HCT116 (cell line): ENCODE measurements around the gene POLA1. TPM values are rescaled to one million over a fixed set of nuclear protein-coding genes. Genes with fewer than 3 reads are reported as not detected.

Source experiments
- ATAC-seq: fragments of 200-7000 bp; cut with Tn5 transposase; 2 replicates; pipeline ENCODE4 v1.9.1; 2020; ENCODE audit warnings: mild to moderate bottlenecking, moderate library complexity
- BruUV-seq: library from RNA; stranded (reverse); fragments of 400-500 nt; replicated peaks from 2 replicates; lab custom pipeline; 2021; lab: Mats Ljungman, UMichigan
- CTCF ChIA-PET: fragments of 300-600 bp; sonication (Branson Sonifier 250); formaldehyde crosslinking; loops from one replicate; lab custom pipeline; 2021; ENCODE audit warnings: antibody characterized with exemption; lab: Charles Lee
- POLR2A ChIA-PET: fragments of 300-600, 350-600 bp; sonication (Branson Sonifier 250); formaldehyde crosslinking; loops from one replicate; lab custom pipeline; 2021; ENCODE audit warnings: antibody characterized with exemption; lab: Charles Lee
- RAD21 ChIA-PET, 2 experiments: fragments of 300-600 bp; sonication (Branson Sonifier 250); formaldehyde crosslinking; loops; one replicate each; lab custom pipeline; 2023; ENCODE audit warnings: low total read pairs in 2 of 2; ENCODE audit not compliant: uncharacterized antibody in 2 of 2, unreplicated experiment in 2 of 2, low non-redundant PET in 1 of 2; lab: Charles Lee
- DNase-seq: peaks from one replicate; pipeline ENCODE4 v3.0.0-alpha.2; 2010; ENCODE audit warnings: low read depth, low spot score
- H2AFZ ChIP-seq: fragments of 200-600 bp; shearing (Covaris generic), sonication (generic); 2 replicates; pipeline ENCODE4 v1.6.1; 2017; ENCODE audit warnings: low read depth, mixed run types, mixed read lengths, antibody characterized with exemption, low read length; ENCODE audit not compliant: poor library complexity, severe bottlenecking
- H3K27ac ChIP-seq: 2 replicates; pipeline ENCODE4 v1.5.1; 2012; ENCODE audit warnings: low read depth, low read length
- H3K27me3 ChIP-seq: fragments of 200-600 bp; sonication (generic); 2 replicates; pipeline ENCODE4 v1.6.1; 2016; ENCODE audit warnings: mixed run types, low read length, mixed read lengths; ENCODE audit not compliant: insufficient read depth
- H3K36me3 ChIP-seq, 2 experiments: fragments of 200-500 bp in 1 of 2; fragments of 200-600 bp in 1 of 2; sonication (Bioruptor generic) in 1 of 2; sonication (generic) in 1 of 2; 2 replicates each; pipeline versions ENCODE4 v1.5.1 to v1.6.1; 2014 to 2016; ENCODE audit warnings: low read length in 2 of 2, inconsistent platforms in 1 of 2, mixed read lengths in 1 of 2, mixed run types in 1 of 2; ENCODE audit not compliant: insufficient read depth in 2 of 2, control insufficient read depth in 1 of 2
- H3K4me1 ChIP-seq, 2 experiments: fragments of 200-600 bp in 1 of 2; sonication (generic) in 1 of 2; 2 replicates each; pipeline versions ENCODE4 v1.5.1 to v1.6.1; 2012 to 2017; ENCODE audit warnings: low read length in 2 of 2, inconsistent platforms in 1 of 2, mild to moderate bottlenecking in 1 of 2, mixed read lengths in 1 of 2, mixed run types in 1 of 2, moderate library complexity in 1 of 2; ENCODE audit not compliant: insufficient read depth in 2 of 2, control insufficient read depth in 1 of 2
- H3K4me2 ChIP-seq: fragments of 200-600 bp; sonication (generic); 2 replicates; pipeline ENCODE4 v1.6.1; 2017; ENCODE audit warnings: mixed run types, low read length, mixed read lengths
- H3K4me3 ChIP-seq, 2 experiments: fragments of 200-600 bp in 1 of 2; sonication (generic) in 1 of 2; replicated peaks in 1 of 2; 2 replicates each; pipeline ENCODE4 v1.5.1; 2011 to 2016; ENCODE audit warnings: low read length in 2 of 2, control low read depth in 1 of 2, low read depth in 1 of 2, mild to moderate bottlenecking in 1 of 2, mixed read lengths in 1 of 2, mixed run types in 1 of 2
- H3K79me2 ChIP-seq: fragments of 200-600 bp; sonication (generic); 2 replicates; pipeline ENCODE4 v1.6.1; 2017; ENCODE audit warnings: mild to moderate bottlenecking, mixed run types, low read length, moderate library complexity, mixed read lengths; ENCODE audit not compliant: insufficient read depth
- H3K9ac ChIP-seq: fragments of 200-600 bp; sonication (generic); 2 replicates; pipeline ENCODE4 v1.6.1; 2016; ENCODE audit warnings: low read length, mixed read lengths
- H3K9me2 ChIP-seq: fragments of 200-600 bp; sonication (generic), shearing (Covaris generic); 2 replicates; pipeline ENCODE4 v1.6.1; 2017; ENCODE audit warnings: mixed run types, mild to moderate bottlenecking, moderate library complexity; ENCODE audit not compliant: insufficient read depth
- H3K9me3 ChIP-seq, 2 experiments: fragments of 200-500 bp in 1 of 2; fragments of 200-600 bp in 1 of 2; sonication (Bioruptor generic) in 1 of 2; sonication (generic) in 1 of 2; 2 replicates each; pipeline ENCODE4 v1.6.1; 2014 to 2017; ENCODE audit warnings: low read length in 2 of 2, mixed read lengths in 2 of 2, inconsistent platforms in 1 of 2, low read depth in 1 of 2, mild to moderate bottlenecking in 1 of 2, mixed run types in 1 of 2, moderate library complexity in 1 of 2; ENCODE audit not compliant: control insufficient read depth in 1 of 2, insufficient read depth in 1 of 2
- H4K20me1 ChIP-seq: fragments of 200-600 bp; sonication (generic), shearing (Covaris generic); 2 replicates; pipeline ENCODE4 v1.6.1; 2017; ENCODE audit warnings: mixed run types, mild to moderate bottlenecking, moderate library complexity; ENCODE audit not compliant: insufficient read depth
- ATF3 ChIP-seq: IDR thresholded peaks from 2 replicates; pipeline ENCODE4 v1.6.1; 2012
- CBX3 ChIP-seq: IDR thresholded peaks from 2 replicates; pipeline ENCODE4 v1.6.1; 2012; ENCODE audit warnings: low read depth
- CEBPB ChIP-seq: IDR thresholded peaks from 2 replicates; pipeline ENCODE4 v1.6.1; 2012; ENCODE audit warnings: low read depth
- EGR1 ChIP-seq: IDR thresholded peaks from 2 replicates; pipeline ENCODE4 v1.6.1; 2012; ENCODE audit warnings: low read depth
- ELF1 ChIP-seq: IDR thresholded peaks from 2 replicates; pipeline ENCODE4 v1.6.1; 2012; ENCODE audit warnings: low read depth, borderline replicate concordance
- EZH2 ChIP-seq: fragments of 200-600 bp; sonication (generic); IDR thresholded peaks from 2 replicates; pipeline ENCODE4 v1.6.1; 2017; ENCODE audit warnings: antibody characterized with exemption, mixed run types
- EZH2phosphoT487 ChIP-seq: fragments of 200-600 bp; IDR thresholded peaks from 2 replicates; pipeline ENCODE4 v1.6.1; 2018; ENCODE audit warnings: antibody characterized with exemption, borderline replicate concordance
- FOSL1 ChIP-seq: IDR thresholded peaks from 2 replicates; pipeline ENCODE4 v1.6.1; 2012; ENCODE audit warnings: low read depth
- JUND ChIP-seq: IDR thresholded peaks from 2 replicates; pipeline ENCODE4 v1.6.1; 2012
- RAD21 ChIP-seq: IDR thresholded peaks from 2 replicates; pipeline ENCODE4 v1.6.1; 2012; ENCODE audit warnings: low read depth, mild to moderate bottlenecking
- SIN3A ChIP-seq: IDR thresholded peaks from 2 replicates; pipeline ENCODE4 v1.6.1; 2012; ENCODE audit warnings: low read depth
- SP1 ChIP-seq: IDR thresholded peaks from 2 replicates; pipeline ENCODE4 v1.6.1; 2012; ENCODE audit warnings: low read depth
- SRF ChIP-seq: IDR thresholded peaks from 2 replicates; pipeline ENCODE4 v1.6.1; 2012; ENCODE audit warnings: low read depth
- TCF7L2 ChIP-seq: IDR thresholded peaks from 2 replicates; pipeline ENCODE4 v1.7.0; 2011; ENCODE audit warnings: borderline replicate concordance, inconsistent platforms; ENCODE audit not compliant: insufficient read depth, insufficient read length; ENCODE audit errors: extremely low read depth
- YY1 ChIP-seq: IDR thresholded peaks from 2 replicates; pipeline ENCODE4 v1.6.1; 2011; ENCODE audit warnings: low read length, low read depth, moderate library complexity, mild to moderate bottlenecking; ENCODE audit not compliant: insufficient replicate concordance; ENCODE audit errors: extremely low read depth
- ZFX ChIP-seq: fragments of 450-650 bp; IDR thresholded peaks from 2 replicates; pipeline ENCODE4 v1.6.1; 2017
- ZNF274 ChIP-seq: fragments of 200-500 bp; sonication (Bioruptor generic); IDR thresholded peaks from 2 replicates; pipeline ENCODE4 v1.6.1; 2014; ENCODE audit warnings: mild to moderate bottlenecking, low read depth, low read length, inconsistent platforms
- intact Hi-C: fragments of 100-400 bp; cut with micrococcal nuclease; formaldehyde crosslinking; loops from 2 replicates; pipeline ENCODE4 v1.10.0; 2022
- total RNA-seq: library from RNA; stranded (reverse); gene quantifications from one replicate; pipeline ENCODE4 v1.2.1, GENCODE V29; 2021; ENCODE audit not compliant: unreplicated experiment
- TF ChIP-seq, protein P1 (sequence below): IDR thresholded peaks from 2 replicates; pipeline ENCODE4 v1.6.1; 2011; ENCODE audit warnings: mild to moderate bottlenecking, low read length, moderate library complexity; ENCODE audit not compliant: insufficient replicate concordance; ENCODE audit errors: extremely low read depth
- TF ChIP-seq, protein P2 (sequence below), 3 experiments: fragments of 200-600 bp in 1 of 3; sonication (generic) in 1 of 3; IDR thresholded peaks in 2 of 3; conservative IDR thresholded peaks in 1 of 3; 2 replicates each; pipeline ENCODE4 v1.5.1; 2012 to 2017; ENCODE audit warnings: low read depth in 2 of 3, low read length in 2 of 3, antibody characterized with exemption in 1 of 3, borderline replicate concordance in 1 of 3, control low read depth in 1 of 3, mild to moderate bottlenecking in 1 of 3, mixed read lengths in 1 of 3, mixed run types in 1 of 3, moderate library complexity in 1 of 3; ENCODE audit not compliant: insufficient read depth in 1 of 3
- TF ChIP-seq, protein P3 (sequence below): IDR thresholded peaks from 2 replicates; pipeline ENCODE4 v1.6.1; 2012; ENCODE audit warnings: low read depth

The POLA1 gene
- total RNA-seq, 1 experiment from 2014 or later: 27.0 TPM

GRCh38 chrX:25020391-25020904 is 326.7 kb downstream of the POLA1 start:
- RAD21 ChIA-PET: no interaction called here
- H3K4me3 ChIP-seq: peak overlapping the region; percentile 40 to 54
- no peaks in the 10 kb centered on the region for H3K9me3 ChIP-seq
- intact Hi-C loops: loop anchor here (2.0 kb wide), 2 partner anchors 182 to 268 kb away; no protein-coding TSS in a partner anchor
- no peaks in the 10 kb centered on the region for H3K36me3 ChIP-seq
- H4K20me1 ChIP-seq: no peaks in the 10 kb centered on the region
- CTCF ChIA-PET: interaction anchor here (0.6 to 1.1 kb wide), 4 partner anchors 9 to 184 kb away, joined by 3 to 6 read pairs (median 4); no protein-coding TSS in a partner anchor
- no peak for TF ChIP-seq ATF3
- TF ChIP-seq TCF7L2: no peak
- no peak for TF ChIP-seq SIN3A
- TF ChIP-seq RAD21: no peak
- no peak for TF ChIP-seq CEBPB
- no peak for TF ChIP-seq EGR1
- TF ChIP-seq EZH2phosphoT487: no peak
- TF ChIP-seq, protein P1, sequence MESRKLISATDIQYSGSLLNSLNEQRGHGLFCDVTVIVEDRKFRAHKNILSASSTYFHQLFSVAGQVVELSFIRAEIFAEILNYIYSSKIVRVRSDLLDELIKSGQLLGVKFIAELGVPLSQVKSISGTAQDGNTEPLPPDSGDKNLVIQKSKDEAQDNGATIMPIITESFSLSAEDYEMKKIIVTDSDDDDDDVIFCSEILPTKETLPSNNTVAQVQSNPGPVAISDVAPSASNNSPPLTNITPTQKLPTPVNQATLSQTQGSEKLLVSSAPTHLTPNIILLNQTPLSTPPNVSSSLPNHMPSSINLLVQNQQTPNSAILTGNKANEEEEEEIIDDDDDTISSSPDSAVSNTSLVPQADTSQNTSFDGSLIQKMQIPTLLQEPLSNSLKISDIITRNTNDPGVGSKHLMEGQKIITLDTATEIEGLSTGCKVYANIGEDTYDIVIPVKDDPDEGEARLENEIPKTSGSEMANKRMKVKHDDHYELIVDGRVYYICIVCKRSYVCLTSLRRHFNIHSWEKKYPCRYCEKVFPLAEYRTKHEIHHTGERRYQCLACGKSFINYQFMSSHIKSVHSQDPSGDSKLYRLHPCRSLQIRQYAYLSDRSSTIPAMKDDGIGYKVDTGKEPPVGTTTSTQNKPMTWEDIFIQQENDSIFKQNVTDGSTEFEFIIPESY: no peak
- no peak for TF ChIP-seq YY1
- TF ChIP-seq ELF1: no peak
- TF ChIP-seq ZFX: no peak
- TF ChIP-seq SP1: no peak
- TF ChIP-seq CBX3: no peak
- TF ChIP-seq SRF: no peak
- TF ChIP-seq JUND: no peak
- no peak for TF ChIP-seq FOSL1
- TF ChIP-seq, protein P2, sequence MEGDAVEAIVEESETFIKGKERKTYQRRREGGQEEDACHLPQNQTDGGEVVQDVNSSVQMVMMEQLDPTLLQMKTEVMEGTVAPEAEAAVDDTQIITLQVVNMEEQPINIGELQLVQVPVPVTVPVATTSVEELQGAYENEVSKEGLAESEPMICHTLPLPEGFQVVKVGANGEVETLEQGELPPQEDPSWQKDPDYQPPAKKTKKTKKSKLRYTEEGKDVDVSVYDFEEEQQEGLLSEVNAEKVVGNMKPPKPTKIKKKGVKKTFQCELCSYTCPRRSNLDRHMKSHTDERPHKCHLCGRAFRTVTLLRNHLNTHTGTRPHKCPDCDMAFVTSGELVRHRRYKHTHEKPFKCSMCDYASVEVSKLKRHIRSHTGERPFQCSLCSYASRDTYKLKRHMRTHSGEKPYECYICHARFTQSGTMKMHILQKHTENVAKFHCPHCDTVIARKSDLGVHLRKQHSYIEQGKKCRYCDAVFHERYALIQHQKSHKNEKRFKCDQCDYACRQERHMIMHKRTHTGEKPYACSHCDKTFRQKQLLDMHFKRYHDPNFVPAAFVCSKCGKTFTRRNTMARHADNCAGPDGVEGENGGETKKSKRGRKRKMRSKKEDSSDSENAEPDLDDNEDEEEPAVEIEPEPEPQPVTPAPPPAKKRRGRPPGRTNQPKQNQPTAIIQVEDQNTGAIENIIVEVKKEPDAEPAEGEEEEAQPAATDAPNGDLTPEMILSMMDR (IDR thresholded peaks at IDR 0.05 in 2 of 3, conservative IDR thresholded peaks at IDR 0.05 in 1 of 3; ENCODE audit: borderline replicate concordance in 1 of 3, insufficient read depth in 1 of 3, low read depth in 2 of 3, low read length in 2 of 3): no peak
- TF ChIP-seq, protein P3, sequence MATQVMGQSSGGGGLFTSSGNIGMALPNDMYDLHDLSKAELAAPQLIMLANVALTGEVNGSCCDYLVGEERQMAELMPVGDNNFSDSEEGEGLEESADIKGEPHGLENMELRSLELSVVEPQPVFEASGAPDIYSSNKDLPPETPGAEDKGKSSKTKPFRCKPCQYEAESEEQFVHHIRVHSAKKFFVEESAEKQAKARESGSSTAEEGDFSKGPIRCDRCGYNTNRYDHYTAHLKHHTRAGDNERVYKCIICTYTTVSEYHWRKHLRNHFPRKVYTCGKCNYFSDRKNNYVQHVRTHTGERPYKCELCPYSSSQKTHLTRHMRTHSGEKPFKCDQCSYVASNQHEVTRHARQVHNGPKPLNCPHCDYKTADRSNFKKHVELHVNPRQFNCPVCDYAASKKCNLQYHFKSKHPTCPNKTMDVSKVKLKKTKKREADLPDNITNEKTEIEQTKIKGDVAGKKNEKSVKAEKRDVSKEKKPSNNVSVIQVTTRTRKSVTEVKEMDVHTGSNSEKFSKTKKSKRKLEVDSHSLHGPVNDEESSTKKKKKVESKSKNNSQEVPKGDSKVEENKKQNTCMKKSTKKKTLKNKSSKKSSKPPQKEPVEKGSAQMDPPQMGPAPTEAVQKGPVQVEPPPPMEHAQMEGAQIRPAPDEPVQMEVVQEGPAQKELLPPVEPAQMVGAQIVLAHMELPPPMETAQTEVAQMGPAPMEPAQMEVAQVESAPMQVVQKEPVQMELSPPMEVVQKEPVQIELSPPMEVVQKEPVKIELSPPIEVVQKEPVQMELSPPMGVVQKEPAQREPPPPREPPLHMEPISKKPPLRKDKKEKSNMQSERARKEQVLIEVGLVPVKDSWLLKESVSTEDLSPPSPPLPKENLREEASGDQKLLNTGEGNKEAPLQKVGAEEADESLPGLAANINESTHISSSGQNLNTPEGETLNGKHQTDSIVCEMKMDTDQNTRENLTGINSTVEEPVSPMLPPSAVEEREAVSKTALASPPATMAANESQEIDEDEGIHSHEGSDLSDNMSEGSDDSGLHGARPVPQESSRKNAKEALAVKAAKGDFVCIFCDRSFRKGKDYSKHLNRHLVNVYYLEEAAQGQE: no peak
- no peak for TF ChIP-seq ZNF274
- TF ChIP-seq EZH2: no peak
- TF ChIP-seq, all 23 proteins: peak for 0
- DNase-seq: no peak
- BruUV-seq: no TSS peak
- POLR2A ChIA-PET: no interaction called here
- H2AFZ ChIP-seq: no peak overlapping the region
- H3K9ac ChIP-seq: no peak overlapping the region
- H3K27ac ChIP-seq: no peak overlapping the region
- H3K27me3 ChIP-seq: no peaks in the 10 kb centered on the region
- H3K9me2 ChIP-seq: no peaks in the 10 kb centered on the region
- H3K4me2 ChIP-seq: peak overlapping the region; percentile 78
- H3K4me1 ChIP-seq: peaks cover 3 to 15% of the 10 kb centered on the region in 2 experiments; a peak in 3 of 4 replicates
- peak; percentile 63 for ATAC-seq
- H3K79me2 ChIP-seq: no peaks in the 10 kb centered on the region
